ENCODE measurements around the gene TCHP. TPM values are rescaled to one million over a fixed set of nuclear protein-coding genes. Genes with fewer than 3 reads are reported as not detected.

Gene TCHP, protein sequence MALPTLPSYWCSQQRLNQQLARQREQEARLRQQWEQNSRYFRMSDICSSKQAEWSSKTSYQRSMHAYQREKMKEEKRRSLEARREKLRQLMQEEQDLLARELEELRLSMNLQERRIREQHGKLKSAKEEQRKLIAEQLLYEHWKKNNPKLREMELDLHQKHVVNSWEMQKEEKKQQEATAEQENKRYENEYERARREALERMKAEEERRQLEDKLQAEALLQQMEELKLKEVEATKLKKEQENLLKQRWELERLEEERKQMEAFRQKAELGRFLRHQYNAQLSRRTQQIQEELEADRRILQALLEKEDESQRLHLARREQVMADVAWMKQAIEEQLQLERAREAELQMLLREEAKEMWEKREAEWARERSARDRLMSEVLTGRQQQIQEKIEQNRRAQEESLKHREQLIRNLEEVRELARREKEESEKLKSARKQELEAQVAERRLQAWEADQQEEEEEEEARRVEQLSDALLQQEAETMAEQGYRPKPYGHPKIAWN
- 14.1 to 17.4 TPM (median 16.1 TPM) in 5 replicates for total RNA-seq (2022; extraction: Qiagen RNA extraction)

DNA sequence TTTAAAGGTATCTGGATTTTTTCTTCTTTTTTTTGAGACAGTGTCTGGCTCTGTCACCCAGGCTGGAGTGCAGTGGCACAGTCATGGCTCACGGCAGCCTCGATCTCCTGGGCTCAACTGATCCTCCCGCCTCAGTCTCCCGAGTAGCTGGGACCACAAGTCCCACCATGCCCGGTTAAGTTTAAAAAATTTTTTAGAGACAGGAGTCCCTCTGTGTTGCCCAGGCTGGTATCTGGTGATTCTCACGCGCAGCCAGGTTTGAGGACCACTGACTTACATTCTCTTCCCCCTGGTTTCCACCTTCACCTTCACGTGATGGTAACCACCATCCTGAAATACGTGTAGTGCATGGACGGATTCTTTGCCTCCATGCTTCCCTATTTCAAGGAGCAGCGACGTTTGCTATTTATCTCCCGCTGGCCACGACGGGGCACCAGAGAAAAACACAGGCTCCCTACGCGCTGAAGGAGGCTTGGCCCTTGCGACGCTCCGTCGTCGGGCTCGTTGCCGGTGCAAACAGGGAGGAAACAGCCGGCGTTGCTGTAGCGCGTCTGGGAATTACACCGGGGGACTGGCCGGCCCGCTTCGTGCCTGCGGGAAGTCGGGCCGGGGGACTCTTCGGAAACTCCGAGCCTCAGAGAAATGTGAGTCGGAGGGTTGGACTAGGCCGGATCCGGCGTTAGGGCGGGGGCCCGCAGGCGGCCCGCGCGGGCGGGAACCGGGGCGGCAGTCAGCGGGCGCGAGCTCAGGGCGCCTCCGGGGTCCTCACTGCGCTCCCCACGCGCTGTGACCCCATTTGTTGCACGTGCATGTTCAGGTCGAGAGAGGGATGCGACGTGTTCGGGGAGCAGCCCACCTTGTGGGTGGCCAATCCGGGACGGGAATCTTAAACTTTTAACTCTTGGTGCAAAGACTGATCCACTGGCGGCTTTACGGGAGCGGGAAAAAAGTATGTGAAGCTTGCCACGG is at the start of gene TCHP:
Gene TCHP (plus strand): TSS at position 492 of the 969 bp plus-strand sequence. CDS start 2,753 bp downstream, outside the sequence.

DNA sequence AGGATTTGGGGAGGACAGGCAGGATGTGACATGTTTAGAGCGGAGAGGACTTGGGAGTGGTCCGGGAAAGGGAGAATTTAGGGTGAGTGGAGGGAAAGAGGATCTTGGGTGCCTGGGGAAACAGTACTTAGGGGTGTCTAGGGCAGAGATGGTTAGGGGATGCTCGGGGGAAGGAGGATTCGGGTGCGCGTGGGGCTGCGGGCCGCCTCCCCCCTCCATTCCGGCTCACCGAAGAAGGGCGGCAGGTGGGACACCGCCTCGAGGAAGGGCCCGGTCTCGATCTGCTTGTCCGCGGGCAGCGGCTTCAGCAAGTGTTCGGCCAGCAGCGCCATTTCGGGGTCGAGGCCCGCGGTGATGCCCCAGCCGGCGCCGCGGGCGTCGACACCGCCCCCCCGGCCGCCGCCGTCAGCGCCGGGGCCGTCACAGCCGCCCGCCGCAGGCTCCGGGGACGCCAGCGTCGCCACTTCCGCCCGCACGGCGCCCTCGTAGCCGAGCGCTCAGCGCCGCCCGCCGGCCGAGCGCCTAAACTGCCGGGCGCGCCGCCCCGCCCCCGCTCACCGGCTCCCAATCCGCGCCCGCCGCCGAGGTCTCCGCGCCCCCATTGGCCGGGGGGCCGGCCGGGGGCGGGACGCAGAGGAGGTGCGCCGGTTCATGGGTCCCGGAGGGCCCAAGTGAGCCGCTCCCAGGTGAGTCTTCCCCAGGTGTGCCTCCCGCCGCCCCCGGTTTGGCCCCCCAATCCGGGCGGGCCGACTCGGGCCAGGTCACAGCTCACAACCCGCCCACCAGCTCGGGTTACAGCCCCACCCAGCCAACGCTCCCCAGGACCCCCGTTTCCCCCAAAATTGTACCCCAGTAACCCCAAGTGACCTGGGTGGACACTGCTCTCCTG is 19.8 kb upstream of the TCHP start, which contains the start of gene GLTP:
Gene GLTP (minus strand): TSS at position 499 of the 889 bp plus-strand sequence. CDS start 167 bp downstream, at position 332.

Other genes starting within 250 kb of the TCHP start
- gene FAM222A, start 186.4 kb upstream of the TCHP start, total RNA-seq (2022; extraction: Qiagen RNA extraction): 3.4 to 5.7 TPM (median 4.7 TPM) in 5 replicates
- gene TRPV4, start 66.9 kb upstream of the TCHP start, total RNA-seq (2022; extraction: Qiagen RNA extraction): 0.06 to 0.16 TPM (median 0.13 TPM) in 5 replicates
- 19.3 to 23.1 TPM (median 21.6 TPM) in 5 replicates for gene GLTP, start 19.7 kb upstream of the TCHP start, total RNA-seq (2022; extraction: Qiagen RNA extraction)
- 15.1 to 23.1 TPM (median 19.6 TPM) in 5 replicates for gene GIT2, start 96.1 kb downstream of the TCHP start, total RNA-seq (2022; extraction: Qiagen RNA extraction)
- gene ANKRD13A, start 99.2 kb downstream of the TCHP start, total RNA-seq (2022; extraction: Qiagen RNA extraction): 12.9 to 21.3 TPM (median 16.2 TPM) in 5 replicates
- gene C12orf76, start 148.2 kb downstream of the TCHP start, total RNA-seq (2022; extraction: Qiagen RNA extraction): 6.0 to 8.5 TPM (median 7.7 TPM) in 5 replicates
- 12.3 to 24.2 TPM (median 16.7 TPM) in 5 replicates for gene IFT81, start 224.1 kb downstream of the TCHP start, total RNA-seq (2022; extraction: Qiagen RNA extraction)